ENCODE data around the gene IL12RB2. TPM values are rescaled to one million over a fixed set of nuclear protein-coding genes. Genes with fewer than 3 reads are reported as not detected.

Gene IL12RB2
- total and polyA plus RNA-seq, 2 donors (not counting 1 experiment from before 2014, with no cell fraction given): 0.67 TPM; not detected in 1

DNA sequence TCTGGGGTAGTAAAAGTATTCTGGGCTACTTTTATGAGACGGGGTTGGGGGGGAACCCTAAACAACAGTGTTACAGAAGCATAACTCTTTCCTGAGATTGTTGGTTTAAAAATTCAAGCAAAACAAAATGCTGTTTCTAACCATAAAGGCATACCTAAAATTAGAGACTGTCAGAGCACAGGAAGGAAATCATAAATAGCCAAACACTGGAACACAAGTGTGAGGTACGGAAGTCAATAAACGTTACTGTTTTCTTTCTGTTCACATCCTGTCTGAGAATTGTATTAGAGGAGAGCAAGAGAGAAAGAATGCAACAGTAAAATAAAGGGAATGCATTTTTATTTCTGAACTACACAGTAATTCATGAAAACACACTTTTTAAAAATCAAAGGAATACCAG lies 42.8 kb upstream of the IL12RB2 start:
- peaks cover 9% of the 10 kb centered on the region for H3K27me3 Mint-ChIP-seq
- no peak overlapping the region for H3K9ac ChIP-seq (ENCODE audit: low read length)
- peak overlapping the region; percentile 71 for H3K4me3 Mint-ChIP-seq
- H2AFZ ChIP-seq (ENCODE audit: insufficient read depth, low read depth, low read length, poor library complexity, severe bottlenecking): no peak overlapping the region
- no peak for DNase-seq
- H3K4me3 ChIP-seq (ENCODE audit: control extremely low read depth in 1 of 5, extremely low read depth in 1 of 5, insufficient read depth in 1 of 5, low read depth in 2 of 5, low read length in 4 of 5): no peak overlapping the region
- whole genome bisulfite sequencing (ENCODE audit: insufficient coverage): no CpG with 5 or more reads among the region's 3 CpGs
- no peaks in the 10 kb centered on the region for H3K9me3 ChIP-seq (ENCODE audit: control extremely low read depth in 1 of 3, control insufficient read depth in 2 of 3, insufficient read depth in 1 of 3, low read length in 2 of 3)
- intact Hi-C loops (cut with micrococcal nuclease): no loop called here
- no peak for TF ChIP-seq EZH2 (IDR thresholded peaks at IDR 0.05; ENCODE audit: borderline replicate concordance, insufficient read depth, low read depth, low read length, poor library complexity, severe bottlenecking)
- TF ChIP-seq, protein P1, sequence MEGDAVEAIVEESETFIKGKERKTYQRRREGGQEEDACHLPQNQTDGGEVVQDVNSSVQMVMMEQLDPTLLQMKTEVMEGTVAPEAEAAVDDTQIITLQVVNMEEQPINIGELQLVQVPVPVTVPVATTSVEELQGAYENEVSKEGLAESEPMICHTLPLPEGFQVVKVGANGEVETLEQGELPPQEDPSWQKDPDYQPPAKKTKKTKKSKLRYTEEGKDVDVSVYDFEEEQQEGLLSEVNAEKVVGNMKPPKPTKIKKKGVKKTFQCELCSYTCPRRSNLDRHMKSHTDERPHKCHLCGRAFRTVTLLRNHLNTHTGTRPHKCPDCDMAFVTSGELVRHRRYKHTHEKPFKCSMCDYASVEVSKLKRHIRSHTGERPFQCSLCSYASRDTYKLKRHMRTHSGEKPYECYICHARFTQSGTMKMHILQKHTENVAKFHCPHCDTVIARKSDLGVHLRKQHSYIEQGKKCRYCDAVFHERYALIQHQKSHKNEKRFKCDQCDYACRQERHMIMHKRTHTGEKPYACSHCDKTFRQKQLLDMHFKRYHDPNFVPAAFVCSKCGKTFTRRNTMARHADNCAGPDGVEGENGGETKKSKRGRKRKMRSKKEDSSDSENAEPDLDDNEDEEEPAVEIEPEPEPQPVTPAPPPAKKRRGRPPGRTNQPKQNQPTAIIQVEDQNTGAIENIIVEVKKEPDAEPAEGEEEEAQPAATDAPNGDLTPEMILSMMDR (IDR thresholded peaks at IDR 0.05): no peak
- peaks cover 10% of the 10 kb centered on the region for H3K4me1 Mint-ChIP-seq
- ChIA-PET POLR2A (no interaction called here), CTCF (no interaction called here)
- peaks cover 0 to 9% of the 10 kb centered on the region in 2 donors for H3K4me1 ChIP-seq (ENCODE audit: control insufficient read depth in 2 of 2, insufficient read depth in 2 of 2, low read length in 2 of 2)
- no peak for ATAC-seq (ENCODE audit: low read depth)
- H3K4me2 ChIP-seq (replicated peaks; ENCODE audit: low read depth, low read length, poor library complexity, severe bottlenecking): peak overlapping the region; percentile 49
- no peaks in the 10 kb centered on the region for H3K36me3 ChIP-seq (replicated peaks in 1 of 2; ENCODE audit: control extremely low read depth in 1 of 2, control insufficient read depth in 1 of 2, extremely low read depth in 1 of 2, insufficient read depth in 2 of 2, low read length in 1 of 2)
- no peaks in the 10 kb centered on the region for H4K20me1 ChIP-seq (ENCODE audit: control insufficient read depth, insufficient read depth, low read length, poor library complexity, severe bottlenecking)
- no peak overlapping the region for H3K27ac ChIP-seq (ENCODE audit: low read length in 2 of 2)
- H3K27ac Mint-ChIP-seq: no peak overlapping the region
- H3K9me3 Mint-ChIP-seq (ENCODE audit: insufficient read depth): no peaks in the 10 kb centered on the region
- H3K27me3 ChIP-seq (replicated peaks in 1 of 4; ENCODE audit: control extremely low read depth in 1 of 4, control insufficient read depth in 3 of 4, insufficient read depth in 4 of 4, low read length in 3 of 4): peaks cover 0 to 4% (median 0%) of the 10 kb centered on the region in 4 experiments
- H3K79me2 ChIP-seq (ENCODE audit: control insufficient read depth, insufficient read depth, low read length): no peaks in the 10 kb centered on the region

DNA sequence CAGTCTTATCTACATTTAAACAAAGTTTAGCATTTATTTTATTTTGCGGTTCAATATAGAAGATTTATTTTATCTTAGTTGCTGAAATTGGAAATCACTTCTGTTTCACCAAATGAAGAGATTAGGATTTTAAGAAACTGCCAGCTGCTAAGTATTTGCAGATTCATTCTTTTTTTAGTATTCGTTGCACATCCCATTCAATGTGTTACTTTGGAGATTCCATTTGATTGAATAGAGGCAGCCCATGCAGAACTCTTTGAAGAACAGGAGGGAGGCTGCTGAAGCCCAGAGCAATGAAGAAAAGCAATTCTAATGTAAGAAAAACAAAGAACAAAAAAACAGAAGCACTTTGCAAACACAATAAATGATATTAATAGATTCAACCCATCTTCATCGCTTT lies 38.6 kb upstream of the IL12RB2 start:
- POLR2A ChIA-PET: no interaction called here

More for the DNA sequence above, 38.6 kb upstream of the IL12RB2 start:
- ATAC-seq (ENCODE audit: low read depth) (no peak), DNase-seq (no peak)
- CTCF ChIA-PET: no interaction called here
- Mint-ChIP-seq H3K9me3 (ENCODE audit: insufficient read depth) (peaks cover 5% of the 10 kb centered on the region), H3K27ac (no peak overlapping the region), H3K4me3 (no peak overlapping the region), H3K27me3 (peaks cover 10% of the 10 kb centered on the region), H3K4me1 (peaks cover 8% of the 10 kb centered on the region)
- Histone ChIP-seq H3K4me1 (ENCODE audit: control insufficient read depth in 2 of 2, insufficient read depth in 2 of 2, low read length in 2 of 2) (peaks cover 0 to 9% of the 10 kb centered on the region in 2 donors), H3K9me3 (ENCODE audit: control extremely low read depth in 1 of 3, control insufficient read depth in 2 of 3, insufficient read depth in 1 of 3, low read length in 2 of 3) (peaks cover 0 to 3% (median 0%) of the 10 kb centered on the region in 3 donors), H3K79me2 (ENCODE audit: control insufficient read depth, insufficient read depth, low read length) (no peaks in the 10 kb centered on the region), H4K20me1 (ENCODE audit: control insufficient read depth, insufficient read depth, low read length, poor library complexity, severe bottlenecking) (no peaks in the 10 kb centered on the region), H3K27me3 (replicated peaks in 1 of 4; ENCODE audit: control extremely low read depth in 1 of 4, control insufficient read depth in 3 of 4, insufficient read depth in 4 of 4, low read length in 3 of 4) (peaks cover 0 to 4% (median 0%) of the 10 kb centered on the region in 4 experiments), H3K27ac (ENCODE audit: low read length in 2 of 2) (no peak overlapping the region), H3K4me3 (ENCODE audit: control extremely low read depth in 1 of 5, extremely low read depth in 1 of 5, insufficient read depth in 1 of 5, low read depth in 2 of 5, low read length in 4 of 5) (no peak overlapping the region), H2AFZ (ENCODE audit: insufficient read depth, low read depth, low read length, poor library complexity, severe bottlenecking) (no peak overlapping the region), H3K4me2 (replicated peaks; ENCODE audit: low read depth, low read length, poor library complexity, severe bottlenecking) (no peak overlapping the region), H3K36me3 (replicated peaks in 1 of 2; ENCODE audit: control extremely low read depth in 1 of 2, control insufficient read depth in 1 of 2, extremely low read depth in 1 of 2, insufficient read depth in 2 of 2, low read length in 1 of 2) (no peaks in the 10 kb centered on the region), H3K9ac (ENCODE audit: low read length) (no peak overlapping the region)
- no CpG with 5 or more reads among the region's 3 CpGs for WGBS (ENCODE audit: insufficient coverage)
- TF ChIP-seq, protein P1 (IDR thresholded peaks at IDR 0.05): no peak
- intact Hi-C loops (cut with micrococcal nuclease): no loop called here
